ENCODE results near the gene NIT1. TPM values are rescaled to one million over a fixed set of nuclear protein-coding genes. Genes with fewer than 3 reads are reported as not detected.

The NIT1 gene
- total and polyA plus RNA-seq, 2 of the 13 experiments (the other 11 are each of a cell fraction or from before 2014, with no cell fraction given), result 22.7 to 31.0 TPM

- TF ChIP-seq ZNF513 (CRISPR knock-in tag; conservative IDR thresholded peaks at IDR 0.05) (no peak), NFE2L2 (IDR thresholded peaks at IDR 0.05; ENCODE audit: low read length) (no peak), RARA (CRISPR knock-in tag; IDR thresholded peaks at IDR 0.05) (no peak), SRSF1 (optimal IDR thresholded peaks at IDR 0.05; ENCODE audit: low read depth, low read length) (peak; percentile 80), ZNF343 (CRISPR knock-in tag; IDR thresholded peaks at IDR 0.05) (no peak), FOXO1 (CRISPR knock-in tag; IDR thresholded peaks at IDR 0.05) (0 out of 2 replicates have a peak, but pooled peaks have one; percentile 29), ZFP36L2 (CRISPR knock-in tag; IDR thresholded peaks at IDR 0.05) (no peak; the same call in 1 of the 2 replicates), ZNF546 (CRISPR knock-in tag; conservative IDR thresholded peaks at IDR 0.05) (no peak), GABPA (IDR thresholded peaks at IDR 0.05; ENCODE audit: low read depth, low read length) (peak; percentile 92), GABPA (CRISPR knock-in tag; IDR thresholded peaks at IDR 0.05; ENCODE audit: low read depth) (peak; percentile 94), ZNF784 (CRISPR knock-in tag; IDR thresholded peaks at IDR 0.05; ENCODE audit: borderline replicate concordance) (0 out of 2 replicates have a peak, but pooled peaks have one; percentile 39), KDM5B (CRISPR knock-in tag; IDR thresholded peaks at IDR 0.05; ENCODE audit: borderline replicate concordance) (peak; percentile 87; the same call in 1 of the 2 replicates), CBX5 (CRISPR knock-in tag; IDR thresholded peaks at IDR 0.05; ENCODE audit: borderline replicate concordance) (peak; percentile 42; the same call in 1 of the 2 replicates), ZNF232 (CRISPR knock-in tag; IDR thresholded peaks at IDR 0.05; ENCODE audit: borderline replicate concordance) (0 out of 2 replicates have a peak, but pooled peaks have one; percentile 69), ZNF841 (CRISPR knock-in tag; IDR thresholded peaks at IDR 0.05; ENCODE audit: borderline replicate concordance) (no peak), ZNF577 (CRISPR knock-in tag; IDR thresholded peaks at IDR 0.05; ENCODE audit: borderline replicate concordance, low read depth) (0 out of 2 replicates have a peak, but pooled peaks have one; percentile 14), ZKSCAN1 (IDR thresholded peaks at IDR 0.05; ENCODE audit: low read length) (no peak), IRF1 (CRISPR knock-in tag; IDR thresholded peaks at IDR 0.05; ENCODE audit: low read depth) (no peak), FOSL2 (CRISPR knock-in tag; IDR thresholded peaks at IDR 0.05) (peak; percentile 26; the same call in 1 of the 2 replicates), EED (CRISPR knock-in tag; IDR thresholded peaks at IDR 0.05) (peak; percentile 89), RAD21 (CRISPR knock-in tag; IDR thresholded peaks at IDR 0.05) (peak; percentile 26; the same call in 1 of the 2 replicates), ATF7-NPFF (CRISPR knock-in tag; IDR thresholded peaks at IDR 0.05; ENCODE audit: low read depth) (peak; percentile 81)
Measured at GRCh38 chr1:161117759-161118581, at the start of gene NIT1, which contains the start of gene PFDN2 (continued).
